ENCODE results near the gene LIPK.
"Not testable (repeated sequence)": the region's sequence is repeated elsewhere in the genome, so short reads cannot be mapped to it uniquely, and the experiment has no call there.

LIPK gene

DNA sequence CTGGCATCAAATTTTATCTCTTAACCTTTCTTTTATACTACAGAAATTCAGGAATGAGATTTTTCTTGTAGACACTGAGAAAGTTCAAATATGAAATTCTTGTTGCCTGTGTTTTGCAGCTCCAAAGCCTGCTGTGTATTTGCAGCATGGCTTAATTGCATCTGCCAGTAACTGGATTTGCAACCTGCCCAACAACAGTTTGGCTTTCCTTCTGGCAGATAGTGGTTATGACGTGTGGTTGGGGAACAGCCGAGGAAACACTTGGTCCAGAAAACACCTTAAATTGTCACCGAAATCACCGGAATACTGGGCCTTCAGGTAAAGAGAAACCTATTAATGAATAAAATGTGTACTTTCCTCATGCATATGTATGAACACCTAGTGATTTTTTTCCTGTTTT is 24.8 kb downstream of the LIPK start:
- H3K4me1 ChIP-seq (ENCODE audit: low read length): peaks cover 44% of the 10 kb centered on the region
- TF ChIP-seq, protein P1, sequence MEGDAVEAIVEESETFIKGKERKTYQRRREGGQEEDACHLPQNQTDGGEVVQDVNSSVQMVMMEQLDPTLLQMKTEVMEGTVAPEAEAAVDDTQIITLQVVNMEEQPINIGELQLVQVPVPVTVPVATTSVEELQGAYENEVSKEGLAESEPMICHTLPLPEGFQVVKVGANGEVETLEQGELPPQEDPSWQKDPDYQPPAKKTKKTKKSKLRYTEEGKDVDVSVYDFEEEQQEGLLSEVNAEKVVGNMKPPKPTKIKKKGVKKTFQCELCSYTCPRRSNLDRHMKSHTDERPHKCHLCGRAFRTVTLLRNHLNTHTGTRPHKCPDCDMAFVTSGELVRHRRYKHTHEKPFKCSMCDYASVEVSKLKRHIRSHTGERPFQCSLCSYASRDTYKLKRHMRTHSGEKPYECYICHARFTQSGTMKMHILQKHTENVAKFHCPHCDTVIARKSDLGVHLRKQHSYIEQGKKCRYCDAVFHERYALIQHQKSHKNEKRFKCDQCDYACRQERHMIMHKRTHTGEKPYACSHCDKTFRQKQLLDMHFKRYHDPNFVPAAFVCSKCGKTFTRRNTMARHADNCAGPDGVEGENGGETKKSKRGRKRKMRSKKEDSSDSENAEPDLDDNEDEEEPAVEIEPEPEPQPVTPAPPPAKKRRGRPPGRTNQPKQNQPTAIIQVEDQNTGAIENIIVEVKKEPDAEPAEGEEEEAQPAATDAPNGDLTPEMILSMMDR (IDR thresholded peaks at IDR 0.05; ENCODE audit: low read depth, low read length): no peak
- no peak for TF ChIP-seq EZH2phosphoT487 (IDR thresholded peaks at IDR 0.05; ENCODE audit: low read depth)
- no peaks in the 10 kb centered on the region for H4K20me1 ChIP-seq (ENCODE audit: insufficient read depth, low read length)
- H3K27ac ChIP-seq (ENCODE audit: low read length): no peak overlapping the region
- no peaks in the 10 kb centered on the region for H3K79me2 ChIP-seq (ENCODE audit: low read length)
- H3K36me3 ChIP-seq (replicated peaks; ENCODE audit: low read depth, low read length): no peaks in the 10 kb centered on the region
- no peaks in the 10 kb centered on the region for H3K9me3 ChIP-seq (ENCODE audit: insufficient read depth, low read length)
- H3K4me3 ChIP-seq (ENCODE audit: low read length): peak overlapping the region; percentile 66
- H2AFZ ChIP-seq (ENCODE audit: low read depth, low read length): peak overlapping the region; percentile 66; the same call in 1 of the 2 replicates
- H3K9ac ChIP-seq (ENCODE audit: low read length): peak overlapping the region; percentile 32
- peak overlapping the region; percentile 83 for H3K4me2 ChIP-seq (ENCODE audit: low read length)
- no peaks in the 10 kb centered on the region for H3K27me3 ChIP-seq (ENCODE audit: low read depth, low read length)

DNA sequence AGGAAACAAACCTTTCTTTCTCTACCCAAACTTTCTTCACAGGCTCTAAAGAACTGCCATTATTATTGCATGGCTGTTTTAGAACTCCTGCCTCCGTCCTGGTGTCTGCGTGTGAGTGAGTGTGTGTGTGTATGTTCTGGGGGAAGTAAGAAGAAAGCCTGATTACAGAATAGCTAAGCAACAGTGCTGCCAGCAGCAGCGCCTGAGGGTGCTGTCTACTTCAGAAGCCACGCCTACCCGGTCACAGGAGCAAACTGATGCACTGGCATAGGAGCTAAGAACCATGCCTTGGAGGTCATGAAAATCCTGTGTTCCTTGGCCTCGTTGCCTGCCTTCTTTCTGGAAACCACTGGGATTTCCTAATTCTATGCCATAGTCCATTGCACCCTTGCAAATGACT is 25.2 kb downstream of the LIPK start:
- Histone ChIP-seq H3K27ac (ENCODE audit: low read length) (no peak overlapping the region), H2AFZ (ENCODE audit: low read depth, low read length) (peak overlapping the region; percentile 66; the same call in 1 of the 2 replicates), H3K9me3 (ENCODE audit: insufficient read depth, low read length) (no peaks in the 10 kb centered on the region), H3K4me1 (ENCODE audit: low read length) (peaks cover 40% of the 10 kb centered on the region), H3K79me2 (ENCODE audit: low read length) (no peaks in the 10 kb centered on the region), H4K20me1 (ENCODE audit: insufficient read depth, low read length) (no peaks in the 10 kb centered on the region), H3K36me3 (replicated peaks; ENCODE audit: low read depth, low read length) (no peaks in the 10 kb centered on the region), H3K4me2 (ENCODE audit: low read length) (peak overlapping the region; percentile 83), H3K27me3 (ENCODE audit: low read depth, low read length) (no peaks in the 10 kb centered on the region), H3K4me3 (ENCODE audit: low read length) (peak overlapping the region; percentile 66), H3K9ac (ENCODE audit: low read length) (peak overlapping the region; percentile 32)
- TF ChIP-seq EZH2phosphoT487 (IDR thresholded peaks at IDR 0.05; ENCODE audit: low read depth): no peak

DNA sequence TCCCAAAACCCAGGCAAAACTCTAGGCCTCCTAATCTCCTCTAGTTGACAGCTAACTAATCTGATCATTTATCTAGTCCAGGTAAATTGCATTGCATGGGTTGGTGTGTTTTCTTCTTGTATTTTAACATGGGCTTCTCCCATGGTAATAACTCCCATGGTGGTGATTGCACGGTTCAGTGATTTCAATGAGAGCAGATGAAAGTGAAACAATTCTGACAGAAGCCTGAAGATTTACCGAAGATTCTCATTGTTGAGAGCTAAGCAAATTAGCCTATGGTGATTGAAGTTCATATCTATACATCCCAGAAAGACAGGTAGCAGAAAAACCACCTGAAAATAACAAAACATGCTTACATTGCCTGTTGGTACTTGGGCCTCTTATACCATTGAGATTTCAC is 27.2 kb downstream of the LIPK start:
- H3K9ac ChIP-seq (ENCODE audit: low read length): no peak overlapping the region
- no peak overlapping the region for H2AFZ ChIP-seq (ENCODE audit: low read depth, low read length)
- H3K9me3 ChIP-seq (ENCODE audit: insufficient read depth, low read length): no peaks in the 10 kb centered on the region
- no peak overlapping the region for H3K27ac ChIP-seq (ENCODE audit: low read length)
- no peaks in the 10 kb centered on the region for H4K20me1 ChIP-seq (ENCODE audit: insufficient read depth, low read length)
- TF ChIP-seq, protein P1 (IDR thresholded peaks at IDR 0.05; ENCODE audit: low read depth, low read length): no peak
- no peak for TF ChIP-seq EZH2phosphoT487 (IDR thresholded peaks at IDR 0.05; ENCODE audit: low read depth)
- no peaks in the 10 kb centered on the region for H3K36me3 ChIP-seq (replicated peaks; ENCODE audit: low read depth, low read length)
- peak overlapping the region; percentile 42 for H3K4me2 ChIP-seq (ENCODE audit: low read length)
- H3K27me3 ChIP-seq (ENCODE audit: low read depth, low read length): no peaks in the 10 kb centered on the region
- peaks cover 44% of the 10 kb centered on the region for H3K4me1 ChIP-seq (ENCODE audit: low read length)
- H3K4me3 ChIP-seq (ENCODE audit: low read length): peak overlapping the region; percentile 18; the same call in 1 of the 2 replicates
- H3K79me2 ChIP-seq (ENCODE audit: low read length): no peaks in the 10 kb centered on the region

DNA sequence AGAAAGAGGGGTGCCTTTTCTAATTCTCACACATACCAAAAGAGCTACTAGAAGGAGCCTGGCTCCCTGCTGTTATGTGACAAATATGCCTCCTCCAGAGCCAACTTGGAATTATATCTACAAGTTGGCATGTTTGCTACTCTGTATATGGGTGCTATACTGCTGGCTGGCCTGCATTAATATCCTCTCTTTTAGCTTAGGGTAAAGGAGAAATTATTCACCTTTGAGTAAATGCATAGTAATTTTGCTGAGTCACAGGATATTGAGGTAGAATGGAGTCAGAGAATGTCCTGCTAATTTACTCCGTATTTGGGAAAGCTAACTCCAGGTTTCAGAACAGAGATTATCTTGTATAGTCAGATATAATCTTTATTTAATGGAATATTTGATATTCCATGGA is 29.6 kb downstream of the LIPK start:
- no peak for TF ChIP-seq EZH2phosphoT487 (IDR thresholded peaks at IDR 0.05; ENCODE audit: low read depth)
- TF ChIP-seq, protein P1 (IDR thresholded peaks at IDR 0.05; ENCODE audit: low read depth, low read length): no peak
- Histone ChIP-seq H4K20me1 (ENCODE audit: insufficient read depth, low read length) (no peaks in the 10 kb centered on the region), H3K36me3 (replicated peaks; ENCODE audit: low read depth, low read length) (no peaks in the 10 kb centered on the region), H3K9ac (ENCODE audit: low read length) (no peak overlapping the region), H3K4me3 (ENCODE audit: low read length) (no peak overlapping the region), H3K9me3 (ENCODE audit: insufficient read depth, low read length) (no peaks in the 10 kb centered on the region), H3K27ac (ENCODE audit: low read length) (no peak overlapping the region), H3K4me2 (ENCODE audit: low read length) (no peak overlapping the region), H3K79me2 (ENCODE audit: low read length) (no peaks in the 10 kb centered on the region), H3K4me1 (ENCODE audit: low read length) (peaks cover 44% of the 10 kb centered on the region), H3K27me3 (ENCODE audit: low read depth, low read length) (no peaks in the 10 kb centered on the region), H2AFZ (ENCODE audit: low read depth, low read length) (no peak overlapping the region)

DNA sequence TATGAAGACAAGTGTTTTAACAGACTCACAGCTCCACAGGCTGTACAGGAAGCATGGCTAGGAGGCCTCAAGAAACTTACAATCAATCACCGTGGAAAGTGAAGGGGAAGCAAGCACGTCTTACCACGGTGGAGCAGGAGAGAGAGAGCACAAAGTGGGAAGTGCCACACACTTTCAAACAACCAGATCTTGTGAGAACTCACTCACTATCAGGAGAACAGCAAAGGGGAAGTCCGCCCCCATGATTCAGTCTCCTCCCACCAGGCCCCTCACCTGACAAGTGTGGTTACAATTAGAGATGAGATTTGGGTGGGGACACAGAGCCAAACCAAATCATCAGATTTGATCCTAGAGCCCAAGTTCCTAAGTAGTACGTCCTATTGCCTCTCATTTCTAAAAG is 35.9 kb downstream of the LIPK start:
- H3K4me3 ChIP-seq (ENCODE audit: low read length); H3K79me2 ChIP-seq (ENCODE audit: low read length); H3K27me3 ChIP-seq (ENCODE audit: low read depth, low read length); H2AFZ ChIP-seq (ENCODE audit: low read depth, low read length); H3K36me3 ChIP-seq (replicated peaks; ENCODE audit: low read depth, low read length); H3K4me2 ChIP-seq (ENCODE audit: low read length); H3K9ac ChIP-seq (ENCODE audit: low read length); H3K9me3 ChIP-seq (ENCODE audit: insufficient read depth, low read length); H4K20me1 ChIP-seq (ENCODE audit: insufficient read depth, low read length); H3K27ac ChIP-seq (ENCODE audit: low read length): not testable (repeated sequence)
- H3K4me1 ChIP-seq (ENCODE audit: low read length): peaks cover 14% of the 10 kb centered on the region

All from OCI-LY3 (cell line).